GM12878 (cell line): ENCODE measurements around the gene FERMT3. TPM values are rescaled to one million over a fixed set of nuclear protein-coding genes. Genes with fewer than 3 reads are reported as not detected.

Experiments used
- EED ChIP-seq: sonication (generic); IDR thresholded peaks from 2 replicates; pipeline ENCODE4 v1.6.1; 2016; ENCODE audit warnings: antibody characterized with exemption, low read depth
- EZH2 ChIP-seq: IDR thresholded peaks from 2 replicates; pipeline ENCODE4 v1.6.1; 2012; ENCODE audit warnings: low read depth, mild to moderate bottlenecking, control low read depth, inconsistent platforms, low read length, borderline replicate concordance; ENCODE audit not compliant: control insufficient read depth
- HDAC6 ChIP-seq: fragments of 200-600 bp; sonication (generic); IDR thresholded peaks from one replicate; pipeline ENCODE4 v1.8.0; 2017; ENCODE audit warnings: antibody characterized with exemption; ENCODE audit not compliant: unreplicated experiment
- IKZF1 ChIP-seq: fragments of 450-650 bp; conservative IDR thresholded peaks from 2 replicates; pipeline ENCODE4 v1.6.1; 2017; ENCODE audit warnings: antibody characterized with exemption, mild to moderate bottlenecking
- IKZF2 ChIP-seq, 2 experiments: fragments of 450-650 bp; IDR thresholded peaks; 2 replicates each; pipeline ENCODE4 v1.6.1; 2017; ENCODE audit warnings: mild to moderate bottlenecking in 2 of 2, moderate library complexity in 2 of 2
- PKNOX1 ChIP-seq: fragments of 450-650 bp; IDR thresholded peaks from 2 replicates; pipeline ENCODE4 v1.6.1; 2016; ENCODE audit warnings: mild to moderate bottlenecking
- POLR2A ChIP-seq: IDR thresholded peaks from 2 replicates; pipeline ENCODE4 v1.6.1; 2011; ENCODE audit warnings: low read depth, mild to moderate bottlenecking, low read length
- RAD21 ChIP-seq: IDR thresholded peaks from 2 replicates; pipeline ENCODE4 v1.6.1; 2011; ENCODE audit warnings: mild to moderate bottlenecking, low read depth, low read length, moderate library complexity; ENCODE audit not compliant: insufficient read depth
- RELB ChIP-seq: fragments of 450-650 bp; IDR thresholded peaks from 2 replicates; pipeline ENCODE4 v1.6.1; 2017; ENCODE audit warnings: low read depth, mild to moderate bottlenecking, moderate library complexity
- REST ChIP-seq: IDR thresholded peaks from 2 replicates; pipeline ENCODE4 v1.6.1; 2012; ENCODE audit warnings: mild to moderate bottlenecking, low read depth, low read length
- SMARCA5 ChIP-seq: fragments of 450-650 bp; IDR thresholded peaks from 2 replicates; pipeline ENCODE4 v1.6.1; 2017; ENCODE audit warnings: mild to moderate bottlenecking
- ZNF207 ChIP-seq: fragments of 450-650 bp; IDR thresholded peaks from 2 replicates; pipeline ENCODE4 v1.6.1; 2014; ENCODE audit warnings: antibody characterized with exemption, mild to moderate bottlenecking, borderline replicate concordance
- ZNF687 ChIP-seq: fragments of 450-650 bp; IDR thresholded peaks from 2 replicates; pipeline ENCODE4 v1.6.1; 2017; ENCODE audit warnings: mild to moderate bottlenecking, moderate library complexity
- polyA plus RNA-seq, 11 experiments: library from polyadenylated mRNA; depleted of rRNA in 4 of 11; unstranded in 6 of 11; stranded (reverse) in 5 of 11; fragments of >200 nt; fragmentation: Nextera tagmentation in 4 of 11; fragmentation: Illumina TruSeq in 1 of 11; extraction: Ambion mirVana in 4 of 11; extraction: Trizol in 1 of 11; gene quantifications; 1 replicate in 1 of 11; 2 replicates in 10 of 11; pipeline versions ENCODE4 v1.2.1 to v1.2.3, GENCODE V29; 2011 to 2016; ENCODE audit warnings: inconsistent platforms in 2 of 11, missing spikeins in 2 of 11, low read depth in 1 of 11
- total RNA-seq, 4 experiments: library from RNA; depleted of rRNA in 3 of 4; stranded (reverse); fragments of >200 nt in 3 of 4; fragmentation: Illumina TruSeq in 1 of 4; extraction: Trizol in 1 of 4; gene quantifications; 2 replicates each; pipeline versions ENCODE4 v1.2.1 to v1.2.3, GENCODE V29; 2013 to 2021
- TF ChIP-seq, protein P1 (sequence below): IDR thresholded peaks from 2 replicates; pipeline ENCODE4 v1.6.1; 2011; ENCODE audit warnings: low read depth, mild to moderate bottlenecking, low read length, moderate library complexity, borderline replicate concordance; ENCODE audit errors: extremely low read depth
- TF ChIP-seq, protein P2 (sequence below): fragments of 450-650 bp; IDR thresholded peaks from 2 replicates; pipeline ENCODE4 v1.6.1; 2016; ENCODE audit warnings: mild to moderate bottlenecking

Gene FERMT3
- total and polyA plus RNA-seq, 10 of the 15 experiments (the other 5 are each of a cell fraction or from before 2014, with no cell fraction given): 2.0 to 211 (median 114) TPM

DNA sequence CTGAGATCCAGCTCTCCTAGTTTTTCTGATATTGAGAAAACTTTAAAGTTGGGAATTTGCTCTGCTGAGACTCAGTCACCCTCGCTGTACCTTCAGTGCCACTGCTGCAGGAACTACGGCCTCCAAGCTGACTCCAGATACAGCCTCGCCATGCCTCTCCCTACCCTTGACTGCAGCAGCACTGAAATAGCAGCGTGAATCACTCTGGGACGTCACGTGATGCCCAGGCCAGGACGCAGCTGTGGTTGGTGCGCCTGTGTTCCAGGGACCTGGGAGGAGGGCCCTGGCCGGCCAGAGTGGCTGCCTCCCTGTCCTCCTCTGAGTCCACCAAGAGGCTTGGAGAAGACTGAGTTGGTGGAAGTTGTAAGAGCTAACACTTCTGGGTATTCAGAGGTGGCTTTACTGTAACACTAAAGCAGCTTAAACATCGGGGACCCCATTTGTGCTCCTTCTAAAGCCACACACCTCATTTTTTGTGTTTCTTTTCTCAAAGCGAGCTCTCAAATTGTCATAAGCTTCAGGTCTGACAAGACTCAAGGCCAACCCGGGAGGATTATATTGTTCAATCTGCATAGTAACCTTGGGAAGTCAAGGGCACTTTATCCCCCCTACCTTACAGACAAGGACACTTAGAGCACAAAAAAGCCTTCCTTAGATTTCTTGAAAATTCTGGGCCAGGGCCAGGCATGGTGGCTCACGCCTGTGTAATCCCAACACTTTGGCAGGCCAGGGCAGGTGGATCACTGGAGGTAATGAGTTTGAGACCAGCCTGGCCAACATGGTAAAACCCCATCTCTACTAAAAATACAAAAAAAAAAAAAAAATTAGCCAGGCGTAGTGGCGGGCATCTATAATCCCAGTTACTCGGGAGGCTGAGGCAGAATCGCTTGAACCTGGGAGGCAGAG lies 24.8 kb upstream of the FERMT3 start (continued):
- TF ChIP-seq ZNF687 (0 out of 2 replicates have a peak, but pooled peaks have one; percentile 38), PKNOX1 (no peak), IKZF2 (IDR thresholded peaks at IDR 0.05) (peak in 1 of 2 experiments; percentile 11; a peak in 1 of 4 replicates), EZH2 (no peak), IKZF1 (peak; percentile 27; the same call in 1 of the 2 replicates), REST (no peak), ZNF207 (no peak), HDAC6 (no peak), RAD21 (no peak), SMARCA5 (no peak), POLR2A (peak; percentile 81), EED (0 out of 2 replicates have a peak, but pooled peaks have one; percentile 15), RELB (no peak)
- TF ChIP-seq, protein P1, sequence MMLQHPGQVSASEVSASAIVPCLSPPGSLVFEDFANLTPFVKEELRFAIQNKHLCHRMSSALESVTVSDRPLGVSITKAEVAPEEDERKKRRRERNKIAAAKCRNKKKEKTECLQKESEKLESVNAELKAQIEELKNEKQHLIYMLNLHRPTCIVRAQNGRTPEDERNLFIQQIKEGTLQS: peak; percentile 75; the same call in 1 of the 2 replicates
- TF ChIP-seq, protein P2, sequence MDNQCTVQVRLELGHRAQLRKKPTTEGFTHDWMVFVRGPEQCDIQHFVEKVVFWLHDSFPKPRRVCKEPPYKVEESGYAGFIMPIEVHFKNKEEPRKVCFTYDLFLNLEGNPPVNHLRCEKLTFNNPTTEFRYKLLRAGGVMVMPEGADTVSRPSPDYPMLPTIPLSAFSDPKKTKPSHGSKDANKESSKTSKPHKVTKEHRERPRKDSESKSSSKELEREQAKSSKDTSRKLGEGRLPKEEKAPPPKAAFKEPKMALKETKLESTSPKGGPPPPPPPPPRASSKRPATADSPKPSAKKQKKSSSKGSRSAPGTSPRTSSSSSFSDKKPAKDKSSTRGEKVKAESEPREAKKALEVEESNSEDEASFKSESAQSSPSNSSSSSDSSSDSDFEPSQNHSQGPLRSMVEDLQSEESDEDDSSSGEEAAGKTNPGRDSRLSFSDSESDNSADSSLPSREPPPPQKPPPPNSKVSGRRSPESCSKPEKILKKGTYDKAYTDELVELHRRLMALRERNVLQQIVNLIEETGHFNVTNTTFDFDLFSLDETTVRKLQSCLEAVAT: peak; percentile 38; the same call in 1 of the 2 replicates
